ENCODE results near the gene CMIP.

The CMIP gene

DNA sequence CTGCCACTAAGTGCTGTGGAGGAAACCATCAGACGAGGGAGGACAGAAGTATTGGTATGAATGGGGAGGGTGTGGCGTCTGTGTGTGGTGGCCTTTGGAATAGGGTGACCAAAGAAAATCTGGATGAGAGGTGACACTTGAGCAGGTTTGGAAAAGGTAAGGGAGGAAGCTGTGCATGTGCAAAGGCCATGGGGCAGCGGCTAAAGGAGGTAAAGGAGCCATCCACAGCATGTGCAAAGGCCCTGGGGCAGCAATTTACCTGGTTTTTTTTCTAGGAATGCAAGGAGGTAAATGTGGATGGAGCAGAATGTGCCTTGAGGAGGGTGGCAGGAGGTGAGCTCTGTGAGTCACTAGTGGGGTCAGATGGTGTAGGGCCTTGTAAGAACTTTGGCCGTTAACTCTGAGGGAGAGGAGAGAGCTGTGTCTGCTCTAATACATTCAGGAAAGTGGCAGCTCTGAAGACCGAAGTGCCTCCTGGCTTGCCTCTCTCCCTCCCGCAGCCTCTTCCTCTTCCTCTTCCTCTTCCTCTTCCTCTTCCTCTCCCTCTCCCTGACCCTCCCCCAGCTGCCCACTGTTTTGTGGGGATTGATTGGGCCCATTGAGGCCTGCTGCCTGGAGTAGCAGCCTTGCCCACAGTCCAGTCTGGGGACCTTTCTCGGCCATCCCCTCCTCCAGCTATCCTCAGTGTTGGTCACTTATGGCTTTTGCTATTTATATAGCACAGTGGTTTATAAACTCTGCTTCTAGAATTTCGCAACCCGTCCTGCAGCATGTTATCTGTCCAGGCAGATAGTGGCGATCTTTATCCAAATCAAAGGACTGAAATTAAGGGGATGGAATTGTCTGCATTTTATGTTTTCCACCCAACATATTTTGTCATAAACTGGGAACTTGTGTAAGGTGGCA, 38.7 kb downstream of the CMIP start:
- H3K9me3 ChIP-seq (ENCODE audit: insufficient read depth, low read length, severe bottlenecking): no peaks in the 10 kb centered on the region
- peaks cover 100% of the 10 kb centered on the region for H3K79me2 ChIP-seq (ENCODE audit: insufficient read depth, low read length)
- H4K20me1 ChIP-seq (ENCODE audit: insufficient read depth, low read length): peaks cover 89% of the 10 kb centered on the region
- H3K27ac ChIP-seq (ENCODE audit: low read length): no peak overlapping the region
- H3K27me3 ChIP-seq (ENCODE audit: insufficient read depth, low read length, poor library complexity): no peaks in the 10 kb centered on the region
- no peak overlapping the region for H3K4me3 ChIP-seq (ENCODE audit: low read depth in 1 of 2, low read length in 2 of 2)
- H2AFZ ChIP-seq (ENCODE audit: low read depth, low read length): no peak overlapping the region
- peaks cover 30% of the 10 kb centered on the region for H3K36me3 ChIP-seq (ENCODE audit: insufficient read depth, low read length)
- H3K4me2 ChIP-seq (ENCODE audit: insufficient read depth, low read length): no peak overlapping the region
- no peak for ATAC-seq (ENCODE audit: insufficient read depth, low read depth)
- H3K4me1 ChIP-seq (ENCODE audit: insufficient read depth, low read length): no peaks in the 10 kb centered on the region
- TF ChIP-seq CTCF (IDR thresholded peaks at IDR 0.05; ENCODE audit: borderline replicate concordance, extremely low read depth, low read length, poor library complexity, severe bottlenecking): no peak
- no peak for TF ChIP-seq EZH2 (IDR thresholded peaks at IDR 0.05; ENCODE audit: borderline replicate concordance, low read depth, low read length, severe bottlenecking)
- H3K9ac ChIP-seq (ENCODE audit: low read depth, low read length): no peak overlapping the region
- DNase-seq: no peak

- H3K9ac ChIP-seq (ENCODE audit: low read depth, low read length): no peak overlapping the region
- H3K4me2 ChIP-seq (ENCODE audit: insufficient read depth, low read length): no peak overlapping the region
- peaks cover 89% of the 10 kb centered on the region for H4K20me1 ChIP-seq (ENCODE audit: insufficient read depth, low read length)
- H3K79me2 ChIP-seq (ENCODE audit: insufficient read depth, low read length): peaks cover 100% of the 10 kb centered on the region
- H3K4me3 ChIP-seq (ENCODE audit: low read depth in 1 of 2, low read length in 2 of 2): no peak overlapping the region
- H3K4me1 ChIP-seq (ENCODE audit: insufficient read depth, low read length): no peaks in the 10 kb centered on the region
- H3K27me3 ChIP-seq (ENCODE audit: insufficient read depth, low read length, poor library complexity): no peaks in the 10 kb centered on the region
- H3K27ac ChIP-seq (ENCODE audit: low read length): no peak overlapping the region
- TF ChIP-seq EZH2 (IDR thresholded peaks at IDR 0.05; ENCODE audit: borderline replicate concordance, low read depth, low read length, severe bottlenecking) (no peak), CTCF (IDR thresholded peaks at IDR 0.05; ENCODE audit: borderline replicate concordance, extremely low read depth, low read length, poor library complexity, severe bottlenecking) (no peak)
- no peak overlapping the region for H2AFZ ChIP-seq (ENCODE audit: low read depth, low read length)
- no peak for ATAC-seq (ENCODE audit: insufficient read depth, low read depth)
- no peaks in the 10 kb centered on the region for H3K9me3 ChIP-seq (ENCODE audit: insufficient read depth, low read length, severe bottlenecking)
- DNase-seq: no peak
- H3K36me3 ChIP-seq (ENCODE audit: insufficient read depth, low read length): peaks cover 25% of the 10 kb centered on the region
Observed at GRCh38 chr16:81483970-81484595, 39.5 kb downstream of the CMIP start.

DNA sequence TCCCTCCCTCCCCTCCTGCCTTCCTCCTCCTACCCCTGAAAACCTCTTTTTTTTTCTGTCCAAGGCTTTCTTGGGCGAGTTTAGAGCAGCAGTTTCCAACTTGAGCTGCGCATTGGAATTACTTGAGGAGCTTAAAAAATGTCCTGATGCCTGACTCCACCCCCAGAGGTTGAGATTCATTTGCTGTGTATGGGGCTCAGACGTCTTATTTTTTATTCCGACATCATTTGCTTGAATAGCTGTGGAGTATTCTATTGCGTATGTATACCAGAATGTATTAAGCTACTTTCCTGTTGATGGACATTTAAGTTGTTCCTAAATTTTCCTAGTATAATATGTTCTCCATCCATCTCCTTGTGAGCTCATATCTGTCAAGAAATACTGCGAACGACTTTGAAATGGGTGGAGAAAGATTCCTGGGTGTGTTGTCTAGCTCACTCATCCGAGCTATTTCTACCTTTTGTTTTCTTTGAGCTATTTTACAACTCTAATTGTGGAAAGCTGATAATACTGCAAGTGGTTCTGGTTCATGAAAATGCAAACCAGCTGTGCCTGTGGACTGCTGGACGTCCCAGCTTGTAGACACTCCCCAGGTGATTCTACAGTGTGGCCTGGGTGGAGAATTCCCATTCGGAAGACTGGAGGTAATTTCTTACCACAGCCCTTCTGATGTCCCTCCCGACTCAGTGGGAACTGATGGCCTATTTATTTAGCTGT, 40.5 kb downstream of the CMIP start:
- Histone ChIP-seq H3K27ac (ENCODE audit: low read length) (no peak overlapping the region), H3K27me3 (ENCODE audit: insufficient read depth, low read length, poor library complexity) (no peaks in the 10 kb centered on the region), H3K36me3 (ENCODE audit: insufficient read depth, low read length) (peaks cover 25% of the 10 kb centered on the region), H3K9ac (ENCODE audit: low read depth, low read length) (no peak overlapping the region), H3K79me2 (ENCODE audit: insufficient read depth, low read length) (peaks cover 100% of the 10 kb centered on the region), H4K20me1 (ENCODE audit: insufficient read depth, low read length) (peaks cover 93% of the 10 kb centered on the region), H2AFZ (ENCODE audit: low read depth, low read length) (no peak overlapping the region), H3K9me3 (ENCODE audit: insufficient read depth, low read length, severe bottlenecking) (no peaks in the 10 kb centered on the region), H3K4me2 (ENCODE audit: insufficient read depth, low read length) (no peak overlapping the region), H3K4me3 (ENCODE audit: low read depth in 1 of 2, low read length in 2 of 2) (no peak overlapping the region), H3K4me1 (ENCODE audit: insufficient read depth, low read length) (no peaks in the 10 kb centered on the region)
- ATAC-seq (ENCODE audit: insufficient read depth, low read depth) (no peak), DNase-seq (no peak)
- TF ChIP-seq EZH2 (IDR thresholded peaks at IDR 0.05; ENCODE audit: borderline replicate concordance, low read depth, low read length, severe bottlenecking) (no peak), CTCF (IDR thresholded peaks at IDR 0.05; ENCODE audit: borderline replicate concordance, extremely low read depth, low read length, poor library complexity, severe bottlenecking) (no peak)
